ENCODE measurements around the gene ABL2. TPM values are rescaled to one million over a fixed set of nuclear protein-coding genes. Genes with fewer than 3 reads are reported as not detected.

ABL2 gene
- total and polyA plus RNA-seq, 8 donors = 1.3 to 26.6 (median 6.7) TPM

DNA sequence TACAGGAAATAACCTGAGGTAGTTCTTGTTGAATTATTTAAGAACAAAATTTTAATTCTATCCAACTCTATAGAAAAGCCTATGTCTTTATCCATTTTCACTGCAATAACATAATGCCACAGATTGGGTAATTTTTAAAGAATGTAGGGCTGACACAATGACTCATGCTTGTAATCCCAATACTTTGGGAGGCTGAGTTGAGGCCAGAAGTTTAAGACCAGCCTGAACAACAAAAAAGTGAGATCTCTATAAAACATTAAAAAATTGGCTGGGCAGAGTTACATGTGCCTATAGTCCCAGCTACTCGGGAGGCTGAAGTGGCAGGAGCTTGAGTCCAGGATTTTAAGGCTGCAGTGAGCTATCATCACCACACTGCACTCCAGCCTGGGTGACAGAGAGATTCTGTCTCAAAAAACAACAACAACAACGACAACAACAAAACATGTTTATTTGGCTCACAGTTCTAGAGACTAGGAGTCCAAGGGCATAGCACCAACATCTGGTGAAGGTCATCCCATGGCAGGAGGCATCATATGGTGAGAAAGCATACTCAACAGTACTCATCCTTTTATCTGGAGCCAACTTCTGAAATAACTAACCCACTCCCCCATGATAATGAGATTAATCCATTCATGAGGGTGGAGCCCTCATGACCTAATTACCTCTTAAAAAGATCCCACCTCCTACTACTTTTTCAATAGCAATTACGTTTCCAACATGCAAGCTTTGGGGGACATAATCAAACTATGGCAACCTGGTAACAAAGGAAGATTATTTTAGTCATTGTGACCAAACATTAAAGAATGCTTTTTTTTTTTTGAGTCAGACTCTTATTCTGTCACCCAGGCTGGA lies 59.6 kb downstream of the ABL2 start:
- intact Hi-C loops (cut with DNase I; ENCODE audit: low total_unique reads) = no loop called here
- Histone ChIP-seq H3K4me1 (peaks cover 0 to 14% (median 4%) of the 10 kb centered on the region in 4 donors), H3K27me3 (no peaks in the 10 kb centered on the region), H3K4me3 (no peak overlapping the region), H3K36me3 (no peaks in the 10 kb centered on the region), H3K27ac (peak overlapping the region in 3 of 5 donors; percentile 16 to 26 (median 19)), H3K9me3 (no peaks in the 10 kb centered on the region)
- WGBS, 5 donors = 70 to 90% (median 80%) methylated on average over 3 of the region's 3 CpGs
- TF ChIP-seq, protein P1, sequence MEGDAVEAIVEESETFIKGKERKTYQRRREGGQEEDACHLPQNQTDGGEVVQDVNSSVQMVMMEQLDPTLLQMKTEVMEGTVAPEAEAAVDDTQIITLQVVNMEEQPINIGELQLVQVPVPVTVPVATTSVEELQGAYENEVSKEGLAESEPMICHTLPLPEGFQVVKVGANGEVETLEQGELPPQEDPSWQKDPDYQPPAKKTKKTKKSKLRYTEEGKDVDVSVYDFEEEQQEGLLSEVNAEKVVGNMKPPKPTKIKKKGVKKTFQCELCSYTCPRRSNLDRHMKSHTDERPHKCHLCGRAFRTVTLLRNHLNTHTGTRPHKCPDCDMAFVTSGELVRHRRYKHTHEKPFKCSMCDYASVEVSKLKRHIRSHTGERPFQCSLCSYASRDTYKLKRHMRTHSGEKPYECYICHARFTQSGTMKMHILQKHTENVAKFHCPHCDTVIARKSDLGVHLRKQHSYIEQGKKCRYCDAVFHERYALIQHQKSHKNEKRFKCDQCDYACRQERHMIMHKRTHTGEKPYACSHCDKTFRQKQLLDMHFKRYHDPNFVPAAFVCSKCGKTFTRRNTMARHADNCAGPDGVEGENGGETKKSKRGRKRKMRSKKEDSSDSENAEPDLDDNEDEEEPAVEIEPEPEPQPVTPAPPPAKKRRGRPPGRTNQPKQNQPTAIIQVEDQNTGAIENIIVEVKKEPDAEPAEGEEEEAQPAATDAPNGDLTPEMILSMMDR (IDR thresholded peaks at IDR 0.05) = no peak
- no peak for DNase-seq

DNA sequence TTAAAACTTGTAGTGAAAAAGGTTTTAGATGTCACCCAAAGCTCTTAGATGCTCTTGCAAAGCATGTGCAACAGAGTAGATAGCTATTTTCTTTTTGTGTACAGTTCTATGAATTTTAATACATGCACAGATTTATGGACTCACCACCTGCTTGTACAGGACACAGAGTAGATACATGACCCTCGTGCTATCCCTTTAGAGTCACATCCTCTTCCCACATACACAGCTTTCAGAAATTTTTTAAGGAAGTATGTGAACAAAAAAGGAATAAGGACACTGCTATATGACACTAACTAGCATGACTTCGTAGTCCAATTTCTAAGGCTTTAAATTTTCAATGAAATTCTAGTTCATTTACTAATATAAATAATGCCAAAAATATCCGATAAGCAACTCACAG lies 60.9 kb downstream of the ABL2 start:
- TF ChIP-seq, protein P1 (IDR thresholded peaks at IDR 0.05) = no peak
- TF ChIP-seq POLR2A (IDR thresholded peaks at IDR 0.05) = no peak
- no peak for TF ChIP-seq EP300 (IDR thresholded peaks at IDR 0.05)
- no peak for TF ChIP-seq POLR2AphosphoS5 (IDR thresholded peaks at IDR 0.05)
- intact Hi-C loops (cut with DNase I; ENCODE audit: low total_unique reads) = no loop called here
- Histone ChIP-seq H3K27me3 (no peaks in the 10 kb centered on the region), H3K4me3 (no peak overlapping the region), H3K9me3 (no peaks in the 10 kb centered on the region), H3K36me3 (no peaks in the 10 kb centered on the region), H3K4me1 (peaks cover 0 to 14% (median 4%) of the 10 kb centered on the region in 4 donors), H3K27ac (no peak overlapping the region)
- no peak for DNase-seq
- WGBS, 5 donors = 79 to 92% (median 84%) methylated on average over 3 of the region's 3 CpGs

- intact Hi-C loops (cut with DNase I; ENCODE audit: low total_unique reads) = no loop called here
- 78 to 91% (median 88%) methylated on average over 1 of the region's 1 CpG for WGBS, 5 donors
- TF ChIP-seq, protein P1 (IDR thresholded peaks at IDR 0.05) = no peak
- TF ChIP-seq EP300 (IDR thresholded peaks at IDR 0.05) = no peak
- no peak for TF ChIP-seq POLR2AphosphoS5 (IDR thresholded peaks at IDR 0.05)
- no peak for TF ChIP-seq POLR2A (IDR thresholded peaks at IDR 0.05)
Measured at GRCh38 chr1:179167955-179168354, 61.5 kb downstream of the ABL2 start.

GRCh38 chr1:179167418-179167777 lies 62.1 kb downstream of the ABL2 start:
- Histone ChIP-seq H3K27me3 (no peaks in the 10 kb centered on the region), H3K4me1 (peaks cover 0 to 14% (median 4%) of the 10 kb centered on the region in 4 donors), H3K9me3 (no peaks in the 10 kb centered on the region), H3K4me3 (no peak overlapping the region), H3K36me3 (no peaks in the 10 kb centered on the region), H3K27ac (no peak overlapping the region)
- TF ChIP-seq POLR2A (IDR thresholded peaks at IDR 0.05) (no peak), POLR2AphosphoS5 (IDR thresholded peaks at IDR 0.05) (no peak), EP300 (IDR thresholded peaks at IDR 0.05) (no peak)
- TF ChIP-seq, protein P1 (IDR thresholded peaks at IDR 0.05) = no peak
- no peak for DNase-seq
- intact Hi-C loops (cut with DNase I; ENCODE audit: low total_unique reads) = no loop called here
- WGBS, 5 donors = 88 to 92% (median 89%) methylated on average over 1 of the region's 1 CpG

More at GRCh38 chr1:179167955-179168354, 61.5 kb downstream of the ABL2 start:
- Histone ChIP-seq H3K36me3 (no peaks in the 10 kb centered on the region), H3K4me3 (no peak overlapping the region), H3K4me1 (peaks cover 0 to 14% (median 4%) of the 10 kb centered on the region in 4 donors), H3K9me3 (no peaks in the 10 kb centered on the region), H3K27ac (no peak overlapping the region), H3K27me3 (no peaks in the 10 kb centered on the region)
- DNase-seq = no peak
